GM20431 (cell line): Measurements from ENCODE around the gene DHCR24.

Experiments used
- in situ Hi-C: fragments of 300-500 bp; cut with MseI, MboI; formaldehyde crosslinking; loops from one replicate; pipeline ENCODE4 v1.15.0; 2020; ENCODE audit warnings: low sequenced_read_pairs; ENCODE audit not compliant: unreplicated experiment

Gene DHCR24

GRCh38 chr1:54807756-54808155 is 79.2 kb downstream of the DHCR24 start:
- in situ Hi-C loops: no loop called here

GRCh38 chr1:54806931-54807611 is 79.9 kb downstream of the DHCR24 start:
- in situ Hi-C loops: no loop called here

- in situ Hi-C loops: no loop called here
These were observed 81.0 kb downstream of the DHCR24 start for GRCh38 chr1:54805981-54806381.

GRCh38 chr1:54805466-54805865 is 81.5 kb downstream of the DHCR24 start:
- in situ Hi-C loops: no loop called here

- in situ Hi-C loops: no loop called here
These were observed 82.4 kb downstream of the DHCR24 start for GRCh38 chr1:54804471-54805132.

GRCh38 chr1:54803761-54804470 is 83.1 kb downstream of the DHCR24 start:
- in situ Hi-C loops: no loop called here

- in situ Hi-C loops: no loop called here
These were observed 85.9 kb downstream of the DHCR24 start, which contains the start of gene TTC22 for GRCh38 chr1:54800899-54801759. Gene TTC22, minus strand, starts transcription at chr1:54801323. Its CDS starts 160 bp downstream, at chr1:54801163.

- in situ Hi-C loops: no loop called here
These were observed 86.7 kb downstream of the DHCR24 start for GRCh38 chr1:54800041-54800898.
